Fibroblast of skin of scalp (primary cell): Measurements from ENCODE around the gene GAGE12D. TPM values are rescaled to one million over a fixed set of nuclear protein-coding genes. Genes with fewer than 3 reads are reported as not detected.
"Not testable (repeated sequence)": the region's sequence is repeated elsewhere in the genome, so short reads cannot be mapped to it uniquely, and the experiment has no call there.

Experiments
- DNase-seq: peaks from one replicate; pipeline ENCODE4 v3.0.0-alpha.2; 2013
- polyA plus RNA-seq, 2 experiments: library from polyadenylated mRNA; unstranded; fragments of 120-200 nt; gene quantifications; one replicate each; pipeline ENCODE4 v1.2.1, GENCODE V29; 2013; ENCODE audit not compliant: insufficient read length in 2 of 2

The GAGE12D gene, protein sequence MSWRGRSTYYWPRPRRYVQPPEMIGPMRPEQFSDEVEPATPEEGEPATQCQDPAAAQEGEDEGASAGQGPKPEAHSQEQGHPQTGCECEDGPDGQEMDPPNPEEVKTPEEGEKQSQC
- polyA plus RNA-seq (2013, experiment 1 of 2; ENCODE audit: insufficient read length): not detected
- not detected for polyA plus RNA-seq (2013, experiment 2 of 2; ENCODE audit: insufficient read length)

DNA sequence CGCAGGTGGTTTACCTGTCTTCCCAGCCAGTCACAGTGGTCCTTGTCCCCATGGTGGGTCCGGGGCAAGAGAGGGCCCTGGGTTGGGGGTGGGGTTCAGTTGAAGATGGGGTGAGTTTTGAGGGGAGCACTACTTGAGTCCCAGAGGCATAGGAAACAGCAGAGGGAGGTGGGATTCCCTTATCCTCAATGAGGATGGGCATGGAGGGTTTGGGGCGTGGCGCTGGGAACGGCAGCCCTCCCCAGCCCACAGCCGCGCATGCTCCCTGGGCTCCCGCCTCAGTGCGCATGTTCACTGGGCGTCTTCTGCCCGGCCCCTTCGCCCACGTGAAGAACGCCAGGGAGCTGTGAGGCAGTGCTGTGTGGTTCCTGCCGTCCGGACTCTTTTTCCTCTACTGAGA, at the start of gene GAGE12D:
TSS of gene GAGE12D (plus strand) at position 301 of the 400 bp plus-strand sequence. CDS start 1,155 bp downstream, outside the sequence.
- not testable (repeated sequence) for DNase-seq

DNA sequence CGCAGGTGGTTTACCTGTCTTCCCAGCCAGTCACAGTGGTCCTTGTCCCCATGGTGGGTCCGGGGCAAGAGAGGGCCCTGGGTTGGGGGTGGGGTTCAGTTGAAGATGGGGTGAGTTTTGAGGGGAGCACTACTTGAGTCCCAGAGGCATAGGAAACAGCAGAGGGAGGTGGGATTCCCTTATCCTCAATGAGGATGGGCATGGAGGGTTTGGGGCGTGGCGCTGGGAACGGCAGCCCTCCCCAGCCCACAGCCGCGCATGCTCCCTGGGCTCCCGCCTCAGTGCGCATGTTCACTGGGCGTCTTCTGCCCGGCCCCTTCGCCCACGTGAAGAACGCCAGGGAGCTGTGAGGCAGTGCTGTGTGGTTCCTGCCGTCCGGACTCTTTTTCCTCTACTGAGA, 9.7 kb upstream of the GAGE12D start, which contains the start of gene GAGE12C:
TSS of gene GAGE12C (plus strand) at position 301 of the 400 bp plus-strand sequence. CDS start 1,155 bp downstream, outside the sequence.
- not testable (repeated sequence) for DNase-seq

DNA sequence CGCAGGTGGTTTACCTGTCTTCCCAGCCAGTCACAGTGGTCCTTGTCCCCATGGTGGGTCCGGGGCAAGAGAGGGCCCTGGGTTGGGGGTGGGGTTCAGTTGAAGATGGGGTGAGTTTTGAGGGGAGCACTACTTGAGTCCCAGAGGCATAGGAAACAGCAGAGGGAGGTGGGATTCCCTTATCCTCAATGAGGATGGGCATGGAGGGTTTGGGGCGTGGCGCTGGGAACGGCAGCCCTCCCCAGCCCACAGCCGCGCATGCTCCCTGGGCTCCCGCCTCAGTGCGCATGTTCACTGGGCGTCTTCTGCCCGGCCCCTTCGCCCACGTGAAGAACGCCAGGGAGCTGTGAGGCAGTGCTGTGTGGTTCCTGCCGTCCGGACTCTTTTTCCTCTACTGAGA, 9.5 kb downstream of the GAGE12D start, which contains the start of gene GAGE12E:
TSS of gene GAGE12E (plus strand) at position 301 of the 400 bp plus-strand sequence. CDS start 1,155 bp downstream, outside the sequence.
- not testable (repeated sequence) for DNase-seq

DNA sequence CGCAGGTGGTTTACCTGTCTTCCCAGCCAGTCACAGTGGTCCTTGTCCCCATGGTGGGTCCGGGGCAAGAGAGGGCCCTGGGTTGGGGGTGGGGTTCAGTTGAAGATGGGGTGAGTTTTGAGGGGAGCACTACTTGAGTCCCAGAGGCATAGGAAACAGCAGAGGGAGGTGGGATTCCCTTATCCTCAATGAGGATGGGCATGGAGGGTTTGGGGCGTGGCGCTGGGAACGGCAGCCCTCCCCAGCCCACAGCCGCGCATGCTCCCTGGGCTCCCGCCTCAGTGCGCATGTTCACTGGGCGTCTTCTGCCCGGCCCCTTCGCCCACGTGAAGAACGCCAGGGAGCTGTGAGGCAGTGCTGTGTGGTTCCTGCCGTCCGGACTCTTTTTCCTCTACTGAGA, 19.0 kb downstream of the GAGE12D start, which contains the start of gene GAGE12F:
TSS of gene GAGE12F (plus strand) at position 301 of the 400 bp plus-strand sequence. CDS start 1,155 bp downstream, outside the sequence.
- DNase-seq: not testable (repeated sequence)

DNA sequence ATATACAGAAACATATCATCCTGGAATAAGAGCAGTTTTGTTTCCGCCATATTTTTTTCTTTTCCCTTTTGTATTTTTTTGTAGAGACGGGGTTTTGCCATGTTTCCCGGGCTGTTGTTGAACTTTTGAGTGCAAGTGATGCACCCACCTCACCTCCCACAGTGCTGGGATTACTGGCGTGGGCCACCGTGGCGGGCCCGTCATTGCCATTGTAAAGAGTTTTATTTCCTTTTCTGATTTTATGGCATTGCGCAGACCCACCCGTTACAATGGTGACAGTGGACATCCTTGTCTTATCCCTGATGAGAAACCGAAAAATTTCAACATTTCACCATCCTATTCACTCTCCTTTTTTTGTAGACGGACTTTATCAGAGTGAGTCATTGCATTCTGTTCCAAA, 27.2 kb downstream of the GAGE12D start:
- DNase-seq: not testable (repeated sequence)

DNA sequence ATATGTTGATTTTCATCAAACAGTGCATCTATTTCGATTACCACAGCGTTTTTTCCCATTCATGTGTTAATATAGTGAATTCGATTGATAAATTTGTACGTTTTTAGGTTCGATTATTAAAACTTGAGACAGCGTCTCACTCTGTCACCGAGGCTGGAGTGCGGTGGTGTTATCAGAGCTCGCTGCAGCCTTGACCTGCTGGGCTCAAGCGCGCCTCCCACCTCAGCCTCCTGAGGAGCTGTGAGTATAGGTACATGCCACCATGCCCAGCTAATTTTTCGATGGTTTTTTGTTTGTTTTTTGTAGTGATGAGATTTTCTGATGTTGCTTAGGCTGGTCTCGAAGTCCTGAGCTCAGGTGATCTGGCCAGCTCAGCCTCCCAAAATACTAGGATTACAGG, 27.6 kb downstream of the GAGE12D start:
- not testable (repeated sequence) for DNase-seq

DNA sequence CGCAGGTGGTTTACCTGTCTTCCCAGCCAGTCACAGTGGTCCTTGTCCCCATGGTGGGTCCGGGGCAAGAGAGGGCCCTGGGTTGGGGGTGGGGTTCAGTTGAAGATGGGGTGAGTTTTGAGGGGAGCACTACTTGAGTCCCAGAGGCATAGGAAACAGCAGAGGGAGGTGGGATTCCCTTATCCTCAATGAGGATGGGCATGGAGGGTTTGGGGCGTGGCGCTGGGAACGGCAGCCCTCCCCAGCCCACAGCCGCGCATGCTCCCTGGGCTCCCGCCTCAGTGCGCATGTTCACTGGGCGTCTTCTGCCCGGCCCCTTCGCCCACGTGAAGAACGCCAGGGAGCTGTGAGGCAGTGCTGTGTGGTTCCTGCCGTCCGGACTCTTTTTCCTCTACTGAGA, 28.6 kb downstream of the GAGE12D start, which contains the start of gene GAGE12G:
TSS of gene GAGE12G (plus strand) at position 301 of the 400 bp plus-strand sequence. CDS start 1,155 bp downstream, outside the sequence.
- not testable (repeated sequence) for DNase-seq

DNA sequence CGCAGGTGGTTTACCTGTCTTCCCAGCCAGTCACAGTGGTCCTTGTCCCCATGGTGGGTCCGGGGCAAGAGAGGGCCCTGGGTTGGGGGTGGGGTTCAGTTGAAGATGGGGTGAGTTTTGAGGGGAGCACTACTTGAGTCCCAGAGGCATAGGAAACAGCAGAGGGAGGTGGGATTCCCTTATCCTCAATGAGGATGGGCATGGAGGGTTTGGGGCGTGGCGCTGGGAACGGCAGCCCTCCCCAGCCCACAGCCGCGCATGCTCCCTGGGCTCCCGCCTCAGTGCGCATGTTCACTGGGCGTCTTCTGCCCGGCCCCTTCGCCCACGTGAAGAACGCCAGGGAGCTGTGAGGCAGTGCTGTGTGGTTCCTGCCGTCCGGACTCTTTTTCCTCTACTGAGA, 38.1 kb downstream of the GAGE12D start, which contains the start of gene GAGE12H:
TSS of gene GAGE12H (plus strand) at position 301 of the 400 bp plus-strand sequence. CDS start 1,155 bp downstream, outside the sequence.
- not testable (repeated sequence) for DNase-seq

DNA sequence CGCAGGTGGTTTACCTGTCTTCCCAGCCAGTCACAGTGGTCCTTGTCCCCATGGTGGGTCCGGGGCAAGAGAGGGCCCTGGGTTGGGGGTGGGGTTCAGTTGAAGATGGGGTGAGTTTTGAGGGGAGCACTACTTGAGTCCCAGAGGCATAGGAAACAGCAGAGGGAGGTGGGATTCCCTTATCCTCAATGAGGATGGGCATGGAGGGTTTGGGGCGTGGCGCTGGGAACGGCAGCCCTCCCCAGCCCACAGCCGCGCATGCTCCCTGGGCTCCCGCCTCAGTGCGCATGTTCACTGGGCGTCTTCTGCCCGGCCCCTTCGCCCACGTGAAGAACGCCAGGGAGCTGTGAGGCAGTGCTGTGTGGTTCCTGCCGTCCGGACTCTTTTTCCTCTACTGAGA, 47.7 kb downstream of the GAGE12D start, which contains the start of gene GAGE2A:
TSS of gene GAGE2A (plus strand) at position 301 of the 400 bp plus-strand sequence. CDS start 1,155 bp downstream, outside the sequence.
- not testable (repeated sequence) for DNase-seq

DNA sequence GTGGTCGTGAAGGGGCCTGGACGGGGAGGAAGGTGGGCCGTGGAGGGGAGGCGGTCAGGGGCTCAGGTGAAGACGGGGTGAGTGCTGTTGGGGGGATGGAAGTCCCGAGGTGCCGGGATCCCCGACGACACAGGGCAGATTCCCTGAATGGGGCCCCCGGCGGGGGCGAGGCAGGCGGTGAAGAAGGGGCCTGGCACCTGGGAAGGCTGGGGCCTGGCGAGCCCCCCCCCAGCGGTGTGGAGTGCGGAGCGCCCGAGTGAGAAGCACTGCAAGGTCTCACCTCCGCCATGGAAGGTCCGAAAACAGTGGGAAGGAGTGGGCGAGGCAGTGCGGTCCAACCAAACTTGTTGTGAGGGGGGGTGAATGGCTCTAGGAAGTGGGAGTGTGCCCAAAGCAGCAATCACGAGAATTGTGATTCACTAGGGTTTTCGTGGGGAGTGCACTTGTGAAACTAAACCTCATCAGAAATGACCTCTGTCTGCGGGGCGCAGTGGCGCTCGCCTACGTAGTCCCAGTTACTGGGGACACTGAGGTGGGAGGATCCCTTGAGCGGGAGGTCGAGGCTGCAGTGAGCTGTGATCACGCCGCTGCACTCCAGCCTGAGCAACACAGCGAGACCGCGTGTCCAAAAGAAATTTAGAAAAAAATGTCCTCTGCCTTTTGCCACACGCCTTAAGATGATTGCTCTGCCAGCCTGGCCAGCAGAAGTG, 48.4 kb downstream of the GAGE12D start:
- DNase-seq: not testable (repeated sequence)

DNA sequence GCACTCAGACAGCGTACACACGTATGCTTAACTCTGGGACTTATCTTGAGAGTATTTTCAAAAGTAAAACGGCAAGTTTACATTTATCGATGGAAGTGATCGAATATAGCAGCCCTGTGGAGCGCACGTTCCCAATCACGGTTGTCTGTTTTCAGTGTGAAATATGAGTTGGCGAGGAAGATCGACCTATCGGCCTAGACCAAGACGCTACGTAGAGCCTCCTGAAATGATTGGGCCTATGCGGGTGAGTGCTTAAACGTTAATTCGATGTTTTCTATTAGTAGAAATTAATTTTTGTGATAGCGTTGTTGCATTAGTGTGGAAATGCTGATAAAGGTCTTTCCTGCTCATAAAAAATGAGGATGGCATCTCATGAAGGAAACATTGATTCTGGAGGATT, 49.0 kb downstream of the GAGE12D start:
- DNase-seq: not testable (repeated sequence)
